KMS-11 (cell line): ENCODE measurements around the gene TMEM100.
A peak's percentile ranks its signal among the peaks of the same experiment; 100 is the strongest.

Experiments used
- H2AFZ ChIP-seq: fragments of 200-600 bp; sonication (generic); 2 replicates; pipeline ENCODE4 v1.6.1; 2016; ENCODE audit warnings: antibody characterized with exemption, mixed run types, low read depth
- H3K27ac ChIP-seq: fragments of 200-600 bp; sonication (generic); 2 replicates; pipeline ENCODE4 v1.6.1; 2016; ENCODE audit warnings: mild to moderate bottlenecking, mixed run types
- H3K27me3 ChIP-seq: fragments of 200-600 bp; sonication (generic); 2 replicates; pipeline ENCODE4 v1.6.1; 2017; ENCODE audit warnings: mild to moderate bottlenecking, low read depth, mixed run types, moderate library complexity; ENCODE audit not compliant: insufficient read depth
- H3K36me3 ChIP-seq: fragments of 200-600 bp; sonication (generic); 2 replicates; pipeline ENCODE4 v1.6.1; 2017; ENCODE audit warnings: mild to moderate bottlenecking, mixed run types; ENCODE audit not compliant: insufficient read depth
- H3K4me1 ChIP-seq: fragments of 200-600 bp; sonication (generic); 2 replicates; pipeline ENCODE4 v1.6.1; 2016; ENCODE audit warnings: mild to moderate bottlenecking, low read depth, mixed run types; ENCODE audit not compliant: poor library complexity, severe bottlenecking
- H3K4me2 ChIP-seq: fragments of 200-600 bp; sonication (generic); 2 replicates; pipeline ENCODE4 v1.7.0; 2016; ENCODE audit warnings: mild to moderate bottlenecking, mixed run types
- H3K4me3 ChIP-seq: fragments of 200-600 bp; sonication (generic); IDR thresholded peaks from 2 replicates; pipeline ENCODE4 v1.6.1; 2017; ENCODE audit warnings: low read depth, low read length, mixed read lengths; ENCODE audit not compliant: insufficient read depth
- H3K79me2 ChIP-seq: fragments of 200-600 bp; sonication (generic); 2 replicates; pipeline ENCODE4 v1.6.1; 2016; ENCODE audit warnings: low read depth, mixed run types; ENCODE audit not compliant: insufficient read depth
- H3K9ac ChIP-seq: fragments of 200-600 bp; sonication (generic); 2 replicates; pipeline ENCODE4 v1.6.1; 2016; ENCODE audit warnings: mild to moderate bottlenecking, mixed run types
- H4K20me1 ChIP-seq: fragments of 200-600 bp; sonication (generic); 2 replicates; pipeline ENCODE4 v1.6.1; 2016; ENCODE audit warnings: mild to moderate bottlenecking, mixed run types; ENCODE audit not compliant: insufficient read depth
- TF ChIP-seq, protein P1 (sequence below): fragments of 200-600 bp; sonication (generic); conservative IDR thresholded peaks from 2 replicates; pipeline ENCODE4 v1.6.1; 2017; ENCODE audit warnings: low read depth, mild to moderate bottlenecking, antibody characterized with exemption, low read length, moderate library complexity, mixed read lengths

TMEM100 gene, protein sequence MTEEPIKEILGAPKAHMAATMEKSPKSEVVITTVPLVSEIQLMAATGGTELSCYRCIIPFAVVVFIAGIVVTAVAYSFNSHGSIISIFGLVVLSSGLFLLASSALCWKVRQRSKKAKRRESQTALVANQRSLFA

DNA sequence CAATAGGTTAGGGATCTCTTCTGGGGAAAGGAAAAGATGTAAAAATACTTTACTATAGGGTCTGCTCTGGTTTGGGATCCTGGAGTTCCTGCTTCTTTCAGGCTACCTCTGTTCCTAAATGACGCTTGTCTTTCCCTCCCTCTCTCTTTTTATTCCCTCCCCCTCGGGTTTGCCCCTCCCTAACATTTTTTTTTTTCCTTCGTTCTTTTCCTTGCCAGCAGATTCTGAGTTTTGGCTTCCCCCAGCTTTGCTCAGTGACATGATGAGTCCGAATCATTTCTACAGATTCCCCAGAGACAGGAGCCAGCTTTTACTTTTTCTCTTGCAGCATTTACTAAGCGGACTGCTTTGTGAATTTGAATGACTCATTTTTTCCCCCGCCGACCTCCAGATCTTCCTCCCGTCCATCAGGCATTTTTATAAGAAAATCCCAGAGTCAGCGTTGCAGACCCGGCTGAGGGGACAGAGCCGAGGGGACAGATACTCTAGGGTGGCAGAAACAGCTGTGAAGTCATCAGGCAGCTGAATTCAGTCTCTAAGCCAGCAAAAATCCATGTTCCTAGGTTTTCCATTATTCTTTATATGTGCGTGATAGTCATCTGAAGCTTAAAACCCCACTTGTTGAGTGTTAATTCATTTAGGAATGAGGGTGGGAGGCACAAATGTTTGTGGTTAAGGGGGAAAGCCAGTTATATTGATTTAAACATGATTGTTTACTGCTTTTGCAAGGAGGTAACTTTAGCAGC is at the start of gene TMEM100:
Gene TMEM100, minus strand, starts transcription at position 123 of the 746 bp plus-strand sequence. CDS start 1,794 bp downstream, outside the sequence.
- no peak within 1 kb of the TSS for H3K9ac ChIP-seq
- no peak within 1 kb of the TSS for H2AFZ ChIP-seq
- no peaks in the 10 kb centered on the region for H3K4me1 ChIP-seq

DNA sequence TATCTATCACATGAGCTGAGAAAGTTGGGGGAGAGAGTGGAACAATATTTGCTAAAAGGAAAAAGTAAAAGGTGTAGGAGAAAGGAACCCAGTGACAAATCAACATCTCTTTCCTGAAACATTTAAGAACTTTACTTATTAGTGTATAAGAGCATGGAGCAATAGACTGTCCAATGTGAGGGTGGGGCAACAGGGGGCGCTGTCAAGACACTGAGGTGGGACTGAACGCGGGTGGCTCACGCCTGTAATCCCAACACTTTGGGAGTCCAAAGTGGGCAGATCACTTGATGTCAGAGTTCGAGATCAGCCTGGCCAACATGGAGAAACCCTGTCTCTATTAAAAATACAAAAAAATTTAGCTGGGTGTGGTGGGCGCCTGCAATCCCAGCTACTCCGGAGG is 49.4 kb upstream of the TMEM100 start:
- Histone ChIP-seq H4K20me1 (no peaks in the 10 kb centered on the region), H3K4me2 (no peak overlapping the region), H3K4me1 (no peaks in the 10 kb centered on the region), H3K27me3 (no peaks in the 10 kb centered on the region), H3K79me2 (no peaks in the 10 kb centered on the region), H2AFZ (no peak overlapping the region), H3K4me3 (no peak overlapping the region), H3K36me3 (no peaks in the 10 kb centered on the region), H3K9ac (no peak overlapping the region), H3K27ac (no peak overlapping the region)
- TF ChIP-seq, protein P1, sequence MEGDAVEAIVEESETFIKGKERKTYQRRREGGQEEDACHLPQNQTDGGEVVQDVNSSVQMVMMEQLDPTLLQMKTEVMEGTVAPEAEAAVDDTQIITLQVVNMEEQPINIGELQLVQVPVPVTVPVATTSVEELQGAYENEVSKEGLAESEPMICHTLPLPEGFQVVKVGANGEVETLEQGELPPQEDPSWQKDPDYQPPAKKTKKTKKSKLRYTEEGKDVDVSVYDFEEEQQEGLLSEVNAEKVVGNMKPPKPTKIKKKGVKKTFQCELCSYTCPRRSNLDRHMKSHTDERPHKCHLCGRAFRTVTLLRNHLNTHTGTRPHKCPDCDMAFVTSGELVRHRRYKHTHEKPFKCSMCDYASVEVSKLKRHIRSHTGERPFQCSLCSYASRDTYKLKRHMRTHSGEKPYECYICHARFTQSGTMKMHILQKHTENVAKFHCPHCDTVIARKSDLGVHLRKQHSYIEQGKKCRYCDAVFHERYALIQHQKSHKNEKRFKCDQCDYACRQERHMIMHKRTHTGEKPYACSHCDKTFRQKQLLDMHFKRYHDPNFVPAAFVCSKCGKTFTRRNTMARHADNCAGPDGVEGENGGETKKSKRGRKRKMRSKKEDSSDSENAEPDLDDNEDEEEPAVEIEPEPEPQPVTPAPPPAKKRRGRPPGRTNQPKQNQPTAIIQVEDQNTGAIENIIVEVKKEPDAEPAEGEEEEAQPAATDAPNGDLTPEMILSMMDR, result no peak

More for the DNA sequence above, at the start of gene TMEM100:
- no peak within 1 kb of the TSS for H3K4me3 ChIP-seq
- H3K79me2 ChIP-seq, result no peaks in the 10 kb centered on the region
- TF ChIP-seq, protein P1, result no peak
- no peak within 1 kb of the TSS for H3K27ac ChIP-seq
- H3K27me3 ChIP-seq, result no peaks in the 10 kb centered on the region
- H3K4me2 ChIP-seq, result no peak within 1 kb of the TSS
- H4K20me1 ChIP-seq, result no peaks in the 10 kb centered on the region
- no peaks in the 10 kb centered on the region for H3K36me3 ChIP-seq

DNA sequence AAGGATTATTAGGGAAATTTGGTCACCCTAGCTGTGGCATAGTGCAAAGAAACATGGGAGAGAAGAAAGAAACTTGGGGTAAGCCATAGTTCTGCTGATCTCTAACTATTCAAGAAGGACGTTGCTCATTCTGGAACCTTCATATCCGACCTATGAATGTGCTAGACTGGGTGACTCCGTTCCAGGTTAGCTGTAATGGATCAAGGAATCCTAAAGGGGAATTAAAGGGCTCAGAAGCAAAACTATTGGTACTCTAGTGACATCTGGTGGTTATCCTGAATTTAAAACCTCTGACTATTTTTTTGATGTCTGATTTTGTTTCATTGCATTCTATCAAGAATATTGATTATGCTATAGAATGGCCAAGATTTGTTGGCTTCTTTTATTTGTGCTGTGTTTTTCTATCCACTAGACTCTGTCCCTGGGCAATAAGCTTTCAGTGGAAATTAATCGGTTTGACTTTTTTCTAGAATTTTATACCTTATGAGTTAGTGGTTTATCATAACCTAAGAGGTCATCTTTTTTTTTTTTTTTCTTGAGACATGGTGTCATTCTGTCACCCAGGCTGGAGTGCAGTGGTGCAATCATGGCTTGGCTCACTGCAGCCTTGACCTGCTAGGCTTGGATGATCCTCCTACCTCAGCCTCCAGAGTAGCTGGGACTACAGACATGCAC is 47.7 kb upstream of the TMEM100 start:
- Histone ChIP-seq H2AFZ (no peak overlapping the region), H3K4me3 (no peak overlapping the region), H3K4me1 (no peaks in the 10 kb centered on the region), H3K36me3 (no peaks in the 10 kb centered on the region), H3K9ac (no peak overlapping the region), H3K79me2 (no peaks in the 10 kb centered on the region), H3K4me2 (no peak overlapping the region), H3K27ac (no peak overlapping the region), H4K20me1 (no peaks in the 10 kb centered on the region), H3K27me3 (no peaks in the 10 kb centered on the region)
- TF ChIP-seq, protein P1, result peak; percentile 73

DNA sequence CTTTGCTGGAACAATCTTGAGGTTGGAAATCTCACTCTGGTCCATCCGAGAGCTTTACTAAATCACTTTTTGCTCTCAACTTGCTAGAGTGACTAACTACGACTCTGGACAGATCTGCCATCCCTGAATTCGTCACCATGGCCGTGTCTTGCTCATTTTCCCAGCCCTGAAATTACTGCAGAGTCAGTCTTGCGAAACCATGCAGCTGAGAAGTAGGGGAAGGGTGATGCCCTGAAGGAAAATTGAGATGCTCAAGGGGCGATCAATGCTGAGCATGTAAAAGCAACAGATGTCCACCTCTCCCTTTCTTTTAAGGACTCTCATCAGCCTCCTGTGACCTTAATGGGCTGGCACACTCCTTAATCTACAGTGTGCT is 46.9 kb upstream of the TMEM100 start:
- H3K79me2 ChIP-seq, result no peaks in the 10 kb centered on the region

More for the DNA sequence above, 46.9 kb upstream of the TMEM100 start:
- no peak overlapping the region for H3K4me2 ChIP-seq
- no peak overlapping the region for H3K27ac ChIP-seq
- H2AFZ ChIP-seq, result no peak overlapping the region
- H3K9ac ChIP-seq, result no peak overlapping the region
- no peaks in the 10 kb centered on the region for H3K4me1 ChIP-seq
- H3K36me3 ChIP-seq, result no peaks in the 10 kb centered on the region
- H3K4me3 ChIP-seq, result no peak overlapping the region
- no peaks in the 10 kb centered on the region for H4K20me1 ChIP-seq
- H3K27me3 ChIP-seq, result no peaks in the 10 kb centered on the region
- TF ChIP-seq, protein P1, result no peak
